ENCODE data around the gene INO80D.

GRCh38 chr2:205976120-205976814 lies 109.7 kb downstream of the INO80D start:
- TF ChIP-seq CTCF (IDR thresholded peaks at IDR 0.05): no peak
- no peak for TF ChIP-seq EP300 (IDR thresholded peaks at IDR 0.05)
- TF ChIP-seq POLR2A (IDR thresholded peaks at IDR 0.05): no peak
- no peak for TF ChIP-seq POLR2AphosphoS5 (IDR thresholded peaks at IDR 0.05)
